VCaP (cell line): Measurements from ENCODE around the gene CRYBA2.

Experiments
- H3K27ac ChIP-seq: fragments of 450-650 bp; 2 replicates; pipeline ENCODE4 v1.5.1; 2017
- CTCF ChIP-seq: fragments of 450-650 bp; conservative IDR thresholded peaks from 2 replicates; pipeline ENCODE4 v1.5.1; 2017; ENCODE audit warnings: mild to moderate bottlenecking, moderate library complexity

The CRYBA2 gene

GRCh38 chr2:219028141-219028540, 34.9 kb upstream of the CRYBA2 start:
- no peak overlapping the region for H3K27ac ChIP-seq
- no peak for TF ChIP-seq CTCF

GRCh38 chr2:219027511-219028055, 34.4 kb upstream of the CRYBA2 start:
- no peak for TF ChIP-seq CTCF
- H3K27ac ChIP-seq = no peak overlapping the region

- no peak overlapping the region for H3K27ac ChIP-seq
- no peak for TF ChIP-seq CTCF
Observed at GRCh38 chr2:219026946-219027345, 33.7 kb upstream of the CRYBA2 start.

GRCh38 chr2:219025637-219026585, 32.7 kb upstream of the CRYBA2 start:
- no peak for TF ChIP-seq CTCF

GRCh38 chr2:219024059-219024458, 30.8 kb upstream of the CRYBA2 start:
- H3K27ac ChIP-seq = no peak overlapping the region
- TF ChIP-seq CTCF = no peak

More at GRCh38 chr2:219025637-219026585, 32.7 kb upstream of the CRYBA2 start:
- no peak overlapping the region for H3K27ac ChIP-seq

- TF ChIP-seq CTCF = no peak
- H3K27ac ChIP-seq = no peak overlapping the region
Observed at GRCh38 chr2:219023045-219023605, 29.9 kb upstream of the CRYBA2 start.

GRCh38 chr2:219022616-219023015, 29.4 kb upstream of the CRYBA2 start:
- no peak overlapping the region for H3K27ac ChIP-seq
- TF ChIP-seq CTCF = no peak
